ENCODE measurements around the gene IGDCC3. TPM values are rescaled to one million over a fixed set of nuclear protein-coding genes. Genes with fewer than 3 reads are reported as not detected.

IGDCC3 gene
- total and polyA plus RNA-seq, 4 experiments from 2014 or later = not detected

DNA sequence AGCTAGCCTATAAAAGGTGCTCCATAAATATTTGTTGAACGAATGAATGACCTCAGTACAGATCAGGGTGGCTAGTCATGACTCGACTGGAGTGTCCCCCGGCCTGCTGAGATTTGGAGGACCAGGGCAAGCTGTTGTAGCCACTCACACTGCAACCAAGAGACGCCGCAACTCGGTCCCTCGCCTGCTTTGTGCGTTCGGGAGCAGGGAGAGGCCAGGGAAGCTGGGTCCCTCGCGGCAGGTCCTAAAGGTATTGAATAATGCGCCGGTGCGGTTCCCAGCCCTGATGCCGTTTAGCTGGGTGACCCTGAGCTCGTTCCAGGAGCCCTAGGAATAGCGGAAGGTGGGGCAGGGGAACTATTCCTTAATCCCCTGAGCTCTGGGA is 43.2 kb upstream of the IGDCC3 start:
- Histone ChIP-seq H3K36me3 (ENCODE audit: insufficient read depth, low read length) (no peaks in the 10 kb centered on the region), H3K4me1 (ENCODE audit: insufficient read depth, low read length) (peaks cover 9% of the 10 kb centered on the region), H3K27me3 (ENCODE audit: insufficient read depth, low read length) (peaks cover 12% of the 10 kb centered on the region), H3K27ac (ENCODE audit: low read depth, low read length) (no peak overlapping the region), H3K9me3 (ENCODE audit: control insufficient read depth in 1 of 2, low read length in 2 of 2) (no peaks in the 10 kb centered on the region), H3K4me3 (ENCODE audit: low read length in 2 of 2) (no peak overlapping the region)
- Mint-ChIP-seq H3K27me3 (peaks cover 43 to 58% of the 10 kb centered on the region in 2 donors), H3K9me3 (peaks cover 0 to 4% (median 0%) of the 10 kb centered on the region in 8 donors), H3K27ac (no peak overlapping the region), H3K4me3 (peak overlapping the region in 5 of 8 donors; percentile 5 to 39 (median 19)), H3K4me1 (peaks cover 11 to 25% (median 16%) of the 10 kb centered on the region in 4 donors), H3K36me3 (peaks cover 0 to 4% of the 10 kb centered on the region in 2 donors)
- CTCF ChIA-PET (ENCODE audit: partially characterized antibody) = interaction anchor here (1.4 to 1.8 kb wide), 3 partner anchors 19 to 102 kb away, joined by 3 to 10 read pairs (median 6); no protein-coding TSS in a partner anchor
- no peak for DNase-seq
- POLR2A ChIA-PET (ENCODE audit: partially characterized antibody) = no interaction called here
- intact Hi-C loops (cut with micrococcal nuclease) = no loop called here

DNA sequence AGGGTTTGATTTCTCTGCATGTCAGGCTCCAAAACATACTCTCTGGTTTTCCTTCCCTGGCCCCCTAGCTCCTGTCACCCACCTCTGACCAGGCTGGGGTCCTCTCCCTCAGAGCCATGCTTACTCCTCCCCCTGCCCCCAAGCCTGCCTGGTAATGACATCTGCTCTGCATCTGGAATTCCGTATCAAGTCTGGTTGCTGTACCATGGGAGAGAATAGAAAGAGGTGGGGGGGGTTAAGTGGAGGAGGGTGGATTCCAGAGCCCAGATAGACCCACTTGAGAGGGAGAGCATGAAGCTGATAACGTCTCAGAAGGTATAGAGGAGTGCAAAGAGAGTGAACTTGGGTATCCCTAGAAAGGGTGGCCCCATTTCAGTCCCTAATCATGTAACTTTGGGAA is 40.8 kb upstream of the IGDCC3 start:
- peaks cover 0 to 4% of the 10 kb centered on the region in 2 donors for H3K36me3 Mint-ChIP-seq
- DNase-seq = no peak
- no peaks in the 10 kb centered on the region for H3K36me3 ChIP-seq (ENCODE audit: insufficient read depth, low read length)
- peaks cover 32 to 50% of the 10 kb centered on the region in 2 donors for H3K27me3 Mint-ChIP-seq
- H3K4me1 ChIP-seq (ENCODE audit: insufficient read depth, low read length) = peaks cover 9% of the 10 kb centered on the region
- ChIA-PET POLR2A (ENCODE audit: partially characterized antibody) (no interaction called here), CTCF (ENCODE audit: partially characterized antibody) (no interaction called here)
- H3K9me3 ChIP-seq (ENCODE audit: control insufficient read depth in 1 of 2, low read length in 2 of 2) = no peaks in the 10 kb centered on the region
- no peak overlapping the region for H3K27ac ChIP-seq (ENCODE audit: low read depth, low read length)
- H3K4me3 ChIP-seq (ENCODE audit: low read length in 2 of 2) = no peak overlapping the region
- peaks cover 0 to 2% (median 0%) of the 10 kb centered on the region in 8 donors for H3K9me3 Mint-ChIP-seq
- H3K4me3 Mint-ChIP-seq = no peak overlapping the region
- peaks cover 9 to 19% (median 12%) of the 10 kb centered on the region in 4 donors for H3K4me1 Mint-ChIP-seq
- no peak overlapping the region for H3K27ac Mint-ChIP-seq
- H3K27me3 ChIP-seq (ENCODE audit: insufficient read depth, low read length) = peaks cover 12% of the 10 kb centered on the region
- intact Hi-C loops (cut with micrococcal nuclease) = no loop called here

DNA sequence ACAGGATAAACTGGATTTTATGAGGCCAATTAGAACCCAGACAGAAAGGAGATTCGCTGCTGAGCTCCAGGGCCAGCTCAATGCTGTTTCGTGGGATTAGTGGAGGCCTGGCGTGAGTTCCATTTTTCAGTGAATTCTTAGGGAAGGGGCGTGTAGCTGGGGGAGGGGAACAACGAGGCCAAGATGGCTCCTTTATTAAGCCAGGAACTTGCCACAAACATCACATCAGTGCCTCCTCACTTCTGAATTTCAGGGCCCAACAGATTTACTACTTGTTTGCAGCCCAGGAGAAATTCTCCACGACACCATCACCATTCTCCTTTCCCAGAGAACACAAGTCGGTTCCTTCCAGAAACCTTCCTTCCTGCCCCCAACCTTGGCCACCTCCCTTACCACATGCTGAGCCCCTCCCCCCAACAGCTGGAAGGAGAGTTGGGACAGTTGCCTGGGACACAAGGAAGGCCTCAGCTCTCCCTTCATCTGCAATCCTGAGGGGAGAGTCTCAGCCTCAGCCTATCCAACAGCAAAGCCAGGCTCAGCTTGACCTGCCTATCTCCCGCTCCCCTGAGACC is 39.1 kb upstream of the IGDCC3 start:
- H3K4me3 Mint-ChIP-seq = no peak overlapping the region
- H3K9me3 ChIP-seq (ENCODE audit: control insufficient read depth in 1 of 2, low read length in 2 of 2) = no peaks in the 10 kb centered on the region
- peaks cover 1 to 9% (median 3%) of the 10 kb centered on the region in 4 donors for H3K4me1 Mint-ChIP-seq
- H3K27me3 Mint-ChIP-seq = peaks cover 22 to 40% of the 10 kb centered on the region in 2 donors
- no peak overlapping the region for H3K27ac ChIP-seq (ENCODE audit: low read depth, low read length)
- no peaks in the 10 kb centered on the region for H3K9me3 Mint-ChIP-seq
- ChIA-PET CTCF (ENCODE audit: partially characterized antibody) (no interaction called here), POLR2A (ENCODE audit: partially characterized antibody) (no interaction called here)
- H3K27ac Mint-ChIP-seq = peak overlapping the region in 1 of 7 donors; percentile 30
- H3K36me3 ChIP-seq (ENCODE audit: insufficient read depth, low read length) = no peaks in the 10 kb centered on the region
- no peak for DNase-seq
- H3K36me3 Mint-ChIP-seq = no peaks in the 10 kb centered on the region
- intact Hi-C loops (cut with micrococcal nuclease) = no loop called here
- peaks cover 9% of the 10 kb centered on the region for H3K27me3 ChIP-seq (ENCODE audit: insufficient read depth, low read length)
- H3K4me3 ChIP-seq (ENCODE audit: low read length in 2 of 2) = no peak overlapping the region
- H3K4me1 ChIP-seq (ENCODE audit: insufficient read depth, low read length) = peaks cover 4% of the 10 kb centered on the region

DNA sequence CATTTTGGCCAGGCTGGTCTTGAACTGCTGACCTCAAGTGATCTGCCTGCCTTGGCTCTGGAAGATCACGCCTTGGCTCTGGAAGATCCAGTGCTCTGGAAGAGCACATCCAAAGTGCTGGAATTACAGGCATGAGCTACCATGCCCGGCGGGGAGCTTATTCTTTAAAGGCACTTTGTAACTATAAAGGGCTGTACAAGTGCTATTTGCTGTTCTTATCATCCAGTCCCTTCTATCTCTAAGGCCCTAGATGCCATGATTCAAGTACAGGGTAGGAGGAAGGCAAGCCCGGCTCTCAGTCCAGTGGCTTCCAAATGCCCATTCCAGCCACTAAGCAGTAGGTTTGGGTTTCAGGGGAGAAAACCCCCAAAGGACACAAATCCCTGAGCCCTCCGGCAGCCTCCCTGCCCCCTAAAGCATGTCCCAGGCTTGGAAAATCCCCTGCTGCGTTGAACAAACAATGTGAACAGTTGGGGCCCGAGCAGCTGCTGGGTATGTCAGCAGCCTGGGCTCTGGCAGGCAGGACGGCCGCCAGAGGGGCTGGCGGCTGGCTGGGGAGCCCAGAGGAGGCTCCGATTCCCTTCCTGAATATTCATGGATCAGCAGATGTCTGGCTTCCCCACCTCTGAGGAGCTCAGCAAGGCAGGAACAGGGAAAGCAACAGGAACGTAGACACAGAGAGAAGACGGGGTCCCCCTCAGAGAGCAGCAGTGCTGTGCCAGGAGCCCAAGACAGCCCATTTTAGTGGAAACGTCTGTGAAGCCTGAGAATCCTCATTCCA is 37.2 kb upstream of the IGDCC3 start:
- Histone ChIP-seq H3K4me1 (ENCODE audit: insufficient read depth, low read length) (no peaks in the 10 kb centered on the region), H3K9me3 (ENCODE audit: control insufficient read depth in 1 of 2, low read length in 2 of 2) (no peaks in the 10 kb centered on the region), H3K27ac (ENCODE audit: low read depth, low read length) (no peak overlapping the region), H3K27me3 (ENCODE audit: insufficient read depth, low read length) (no peaks in the 10 kb centered on the region), H3K36me3 (ENCODE audit: insufficient read depth, low read length) (no peaks in the 10 kb centered on the region), H3K4me3 (ENCODE audit: low read length in 2 of 2) (no peak overlapping the region)
- Mint-ChIP-seq H3K27me3 (peaks cover 15 to 38% of the 10 kb centered on the region in 2 donors), H3K27ac (no peak overlapping the region), H3K4me1 (no peaks in the 10 kb centered on the region), H3K9me3 (no peaks in the 10 kb centered on the region), H3K4me3 (no peak overlapping the region), H3K36me3 (no peaks in the 10 kb centered on the region)
- DNase-seq = no peak
- ChIA-PET POLR2A (ENCODE audit: partially characterized antibody) (no interaction called here), CTCF (ENCODE audit: partially characterized antibody) (no interaction called here)
- intact Hi-C loops (cut with micrococcal nuclease) = no loop called here

DNA sequence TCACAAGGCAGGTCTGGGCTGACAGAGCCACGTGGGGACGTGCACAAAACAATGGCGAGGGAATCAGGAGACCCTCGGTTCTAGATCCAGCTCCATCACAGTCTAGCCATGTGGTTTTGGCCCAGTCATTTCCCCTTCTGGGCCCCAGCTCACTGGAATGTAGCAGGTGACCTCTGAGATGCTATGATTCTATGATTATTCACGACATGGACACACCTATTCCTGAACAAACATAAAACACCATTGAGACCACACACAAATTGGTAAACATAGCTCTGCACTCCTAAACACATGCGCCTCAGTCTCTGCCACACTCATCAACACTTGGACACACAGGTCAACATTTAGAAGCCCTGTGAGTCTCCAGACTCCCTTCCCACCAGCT is 36.0 kb upstream of the IGDCC3 start:
- intact Hi-C loops (cut with micrococcal nuclease) = no loop called here
- Mint-ChIP-seq H3K4me1 (no peaks in the 10 kb centered on the region), H3K36me3 (no peaks in the 10 kb centered on the region), H3K4me3 (no peak overlapping the region), H3K27ac (no peak overlapping the region), H3K9me3 (no peaks in the 10 kb centered on the region), H3K27me3 (peaks cover 15 to 32% of the 10 kb centered on the region in 2 donors)
- POLR2A ChIA-PET (ENCODE audit: partially characterized antibody) = no interaction called here
- Histone ChIP-seq H3K27me3 (ENCODE audit: insufficient read depth, low read length) (no peaks in the 10 kb centered on the region), H3K4me3 (ENCODE audit: low read length in 2 of 2) (no peak overlapping the region), H3K4me1 (ENCODE audit: insufficient read depth, low read length) (no peaks in the 10 kb centered on the region), H3K36me3 (ENCODE audit: insufficient read depth, low read length) (no peaks in the 10 kb centered on the region), H3K9me3 (ENCODE audit: control insufficient read depth in 1 of 2, low read length in 2 of 2) (no peaks in the 10 kb centered on the region), H3K27ac (ENCODE audit: low read depth, low read length) (no peak overlapping the region)
- no peak for DNase-seq
- CTCF ChIA-PET (ENCODE audit: partially characterized antibody) = no interaction called here

DNA sequence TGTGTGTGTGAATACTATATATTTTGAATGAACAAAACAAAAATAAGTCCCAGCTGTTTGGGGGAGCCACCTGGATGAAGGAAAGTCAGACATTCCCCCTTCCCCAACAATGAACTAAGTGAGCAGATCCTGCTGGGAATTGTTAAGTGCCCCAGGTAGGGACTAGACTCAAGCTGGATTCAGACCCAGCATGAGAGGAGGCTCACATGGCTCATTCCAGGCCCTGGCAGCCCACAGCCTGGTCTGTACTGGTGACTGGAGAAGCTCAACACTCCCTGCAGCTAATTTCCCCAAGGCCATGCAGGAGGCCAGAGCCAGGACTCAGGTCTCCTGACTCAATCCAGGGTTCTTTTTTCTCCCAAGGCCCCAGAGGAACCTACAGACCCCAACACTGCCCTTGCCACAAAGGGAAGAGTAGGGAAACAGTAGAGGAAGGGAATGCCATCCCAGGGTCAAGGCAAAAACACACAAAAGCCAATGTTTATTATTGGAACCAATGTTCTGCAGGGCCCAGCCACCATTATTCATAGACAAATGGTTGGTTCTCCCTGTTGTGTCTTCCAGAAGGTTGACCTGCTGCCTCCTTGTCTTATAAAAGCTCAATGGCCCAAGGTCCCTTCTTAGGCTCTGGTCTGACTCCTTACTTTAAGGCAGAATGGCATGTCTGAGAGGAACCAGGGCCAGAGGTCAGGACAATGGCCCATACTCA is 35.4 kb upstream of the IGDCC3 start:
- POLR2A ChIA-PET (ENCODE audit: partially characterized antibody) = no interaction called here
- H3K36me3 Mint-ChIP-seq = no peaks in the 10 kb centered on the region
- CTCF ChIA-PET (ENCODE audit: partially characterized antibody) = no interaction called here

DNA sequence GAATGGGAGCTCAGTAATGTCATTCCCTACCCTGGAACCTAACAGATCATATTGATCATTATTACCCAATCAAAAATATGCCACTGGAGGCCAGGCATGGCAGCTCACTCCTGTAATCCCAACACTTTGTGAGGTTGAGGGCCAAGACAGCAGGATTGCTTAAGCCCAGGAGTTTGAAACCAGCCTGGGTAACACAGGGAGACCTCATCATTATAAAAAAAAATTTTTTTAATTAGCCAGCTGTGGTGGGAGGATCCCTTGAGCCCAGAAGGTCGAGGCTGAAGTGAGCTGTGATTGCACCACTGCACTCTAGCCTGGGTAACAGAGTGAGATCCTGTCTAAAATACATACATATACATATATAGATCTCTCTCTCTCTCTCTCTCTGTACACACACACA is 34.8 kb upstream of the IGDCC3 start:
- Mint-ChIP-seq H3K27me3 (peaks cover 12 to 31% of the 10 kb centered on the region in 2 donors), H3K36me3 (no peaks in the 10 kb centered on the region), H3K4me3 (no peak overlapping the region), H3K27ac (no peak overlapping the region), H3K4me1 (no peaks in the 10 kb centered on the region), H3K9me3 (no peaks in the 10 kb centered on the region)
- Histone ChIP-seq H3K36me3 (ENCODE audit: insufficient read depth, low read length) (no peaks in the 10 kb centered on the region), H3K9me3 (ENCODE audit: control insufficient read depth in 1 of 2, low read length in 2 of 2) (no peaks in the 10 kb centered on the region), H3K27ac (ENCODE audit: low read depth, low read length) (no peak overlapping the region), H3K4me1 (ENCODE audit: insufficient read depth, low read length) (no peaks in the 10 kb centered on the region), H3K27me3 (ENCODE audit: insufficient read depth, low read length) (no peaks in the 10 kb centered on the region), H3K4me3 (ENCODE audit: low read length in 2 of 2) (no peak overlapping the region)
- ChIA-PET POLR2A (ENCODE audit: partially characterized antibody) (no interaction called here), CTCF (ENCODE audit: partially characterized antibody) (no interaction called here)
- intact Hi-C loops (cut with micrococcal nuclease) = no loop called here
- DNase-seq = no peak

More for the DNA sequence above, 35.4 kb upstream of the IGDCC3 start:
- Histone ChIP-seq H3K36me3 (ENCODE audit: insufficient read depth, low read length) (no peaks in the 10 kb centered on the region), H3K27ac (ENCODE audit: low read depth, low read length) (no peak overlapping the region), H3K9me3 (ENCODE audit: control insufficient read depth in 1 of 2, low read length in 2 of 2) (no peaks in the 10 kb centered on the region), H3K27me3 (ENCODE audit: insufficient read depth, low read length) (no peaks in the 10 kb centered on the region), H3K4me3 (ENCODE audit: low read length in 2 of 2) (no peak overlapping the region), H3K4me1 (ENCODE audit: insufficient read depth, low read length) (no peaks in the 10 kb centered on the region)
- Mint-ChIP-seq H3K4me1 (no peaks in the 10 kb centered on the region), H3K27ac (no peak overlapping the region), H3K27me3 (peaks cover 12 to 31% of the 10 kb centered on the region in 2 donors), H3K4me3 (no peak overlapping the region), H3K9me3 (no peaks in the 10 kb centered on the region)
- intact Hi-C loops (cut with micrococcal nuclease) = no loop called here
- DNase-seq = no peak

All from CD4-positive, alpha-beta memory T cell (primary cell).